WTC11 (cell line): ENCODE results near the gene GLT1D1.

Experiments used
- ESRRA ChIP-seq: sonication (generic); formaldehyde crosslinking; IDR thresholded peaks from 2 replicates; pipeline ENCODE4 v1.8.1; 2022; ENCODE audit warnings: mild to moderate bottlenecking, missing genetic modification reagents, borderline replicate concordance
- MXD4 ChIP-seq: fragments of 250-450 bp; sonication (Bioruptor Pico); IDR thresholded peaks from 2 replicates; pipeline ENCODE4 v1.8.0; 2021; ENCODE audit warnings: mild to moderate bottlenecking, moderate library complexity, borderline replicate concordance
- NFE2L1 ChIP-seq: sonication (generic); formaldehyde crosslinking; IDR thresholded peaks from 2 replicates; pipeline ENCODE4 v1.8.1; 2023; ENCODE audit warnings: missing genetic modification reagents
- NR2C2 ChIP-seq: sonication (generic); formaldehyde crosslinking; IDR thresholded peaks from 2 replicates; pipeline ENCODE4 v1.8.0; 2022; ENCODE audit warnings: mild to moderate bottlenecking, missing genetic modification reagents
- NR3C1 ChIP-seq: sonication (generic); formaldehyde crosslinking; conservative IDR thresholded peaks from 2 replicates; pipeline ENCODE4 v1.8.1; 2023; ENCODE audit warnings: low read depth, mild to moderate bottlenecking, missing genetic modification reagents
- SMAD3 ChIP-seq: sonication (generic); formaldehyde crosslinking; IDR thresholded peaks from 2 replicates; pipeline ENCODE4 v1.8.0; 2022; ENCODE audit warnings: missing genetic modification reagents, mild to moderate bottlenecking, borderline replicate concordance
- SP1 ChIP-seq: sonication (generic); formaldehyde crosslinking; conservative IDR thresholded peaks from 2 replicates; pipeline ENCODE4 v1.8.1; 2022; ENCODE audit warnings: missing genetic modification reagents
- TEAD4 ChIP-seq: sonication (generic); formaldehyde crosslinking; IDR thresholded peaks from 2 replicates; pipeline ENCODE4 v1.8.0; 2022; ENCODE audit warnings: mild to moderate bottlenecking, missing genetic modification reagents
- TP53 ChIP-seq: sonication (generic); formaldehyde crosslinking; IDR thresholded peaks from 2 replicates; pipeline ENCODE4 v1.8.1; 2023; ENCODE audit warnings: mild to moderate bottlenecking, missing genetic modification reagents
- USF2 ChIP-seq: sonication (generic); formaldehyde crosslinking; IDR thresholded peaks from 2 replicates; pipeline ENCODE4 v1.8.1; 2023; ENCODE audit warnings: mild to moderate bottlenecking, missing genetic modification reagents, moderate library complexity
- TF ChIP-seq, protein P1 (sequence below): sonication (generic); formaldehyde crosslinking; IDR thresholded peaks from 2 replicates; pipeline ENCODE4 v1.8.1; 2023; ENCODE audit warnings: mild to moderate bottlenecking, moderate library complexity, missing genetic modification reagents
- TF ChIP-seq, protein P2 (sequence below): fragments of 200-600 bp; IDR thresholded peaks from 2 replicates; pipeline ENCODE4 v1.8.0; 2022; ENCODE audit warnings: antibody characterized with exemption
- TF ChIP-seq, protein P3 (sequence below): fragments of 250-450 bp; sonication (Bioruptor Pico); IDR thresholded peaks from 2 replicates; pipeline ENCODE4 v2.1.2; 2022; ENCODE audit warnings: mild to moderate bottlenecking, moderate library complexity

- TF ChIP-seq, protein P1, sequence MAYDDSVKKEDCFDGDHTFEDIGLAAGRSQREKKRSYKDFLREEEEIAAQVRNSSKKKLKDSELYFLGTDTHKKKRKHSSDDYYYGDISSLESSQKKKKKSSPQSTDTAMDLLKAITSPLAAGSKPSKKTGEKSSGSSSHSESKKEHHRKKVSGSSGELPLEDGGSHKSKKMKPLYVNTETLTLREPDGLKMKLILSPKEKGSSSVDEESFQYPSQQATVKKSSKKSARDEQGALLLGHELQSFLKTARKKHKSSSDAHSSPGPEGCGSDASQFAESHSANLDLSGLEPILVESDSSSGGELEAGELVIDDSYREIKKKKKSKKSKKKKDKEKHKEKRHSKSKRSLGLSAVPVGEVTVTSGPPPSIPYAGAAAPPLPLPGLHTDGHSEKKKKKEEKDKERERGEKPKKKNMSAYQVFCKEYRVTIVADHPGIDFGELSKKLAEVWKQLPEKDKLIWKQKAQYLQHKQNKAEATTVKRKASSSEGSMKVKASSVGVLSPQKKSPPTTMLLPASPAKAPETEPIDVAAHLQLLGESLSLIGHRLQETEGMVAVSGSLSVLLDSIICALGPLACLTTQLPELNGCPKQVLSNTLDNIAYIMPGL (CRISPR knock-in tag), result no peak
- TF ChIP-seq, protein P2, sequence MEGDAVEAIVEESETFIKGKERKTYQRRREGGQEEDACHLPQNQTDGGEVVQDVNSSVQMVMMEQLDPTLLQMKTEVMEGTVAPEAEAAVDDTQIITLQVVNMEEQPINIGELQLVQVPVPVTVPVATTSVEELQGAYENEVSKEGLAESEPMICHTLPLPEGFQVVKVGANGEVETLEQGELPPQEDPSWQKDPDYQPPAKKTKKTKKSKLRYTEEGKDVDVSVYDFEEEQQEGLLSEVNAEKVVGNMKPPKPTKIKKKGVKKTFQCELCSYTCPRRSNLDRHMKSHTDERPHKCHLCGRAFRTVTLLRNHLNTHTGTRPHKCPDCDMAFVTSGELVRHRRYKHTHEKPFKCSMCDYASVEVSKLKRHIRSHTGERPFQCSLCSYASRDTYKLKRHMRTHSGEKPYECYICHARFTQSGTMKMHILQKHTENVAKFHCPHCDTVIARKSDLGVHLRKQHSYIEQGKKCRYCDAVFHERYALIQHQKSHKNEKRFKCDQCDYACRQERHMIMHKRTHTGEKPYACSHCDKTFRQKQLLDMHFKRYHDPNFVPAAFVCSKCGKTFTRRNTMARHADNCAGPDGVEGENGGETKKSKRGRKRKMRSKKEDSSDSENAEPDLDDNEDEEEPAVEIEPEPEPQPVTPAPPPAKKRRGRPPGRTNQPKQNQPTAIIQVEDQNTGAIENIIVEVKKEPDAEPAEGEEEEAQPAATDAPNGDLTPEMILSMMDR, result no peak
- no peak for TF ChIP-seq TEAD4 (CRISPR knock-in tag)
- no peak for TF ChIP-seq MXD4 (CRISPR knock-in tag)
- no peak for TF ChIP-seq NR3C1 (CRISPR knock-in tag)
- TF ChIP-seq TP53 (CRISPR knock-in tag), result no peak
- no peak for TF ChIP-seq USF2 (CRISPR knock-in tag)
- TF ChIP-seq NR2C2 (CRISPR knock-in tag), result no peak
- TF ChIP-seq NFE2L1 (CRISPR knock-in tag), result no peak
- no peak for TF ChIP-seq SMAD3 (CRISPR knock-in tag)
- TF ChIP-seq ESRRA (CRISPR knock-in tag), result no peak
- no peak for TF ChIP-seq SP1 (CRISPR knock-in tag)
- TF ChIP-seq, protein P3, sequence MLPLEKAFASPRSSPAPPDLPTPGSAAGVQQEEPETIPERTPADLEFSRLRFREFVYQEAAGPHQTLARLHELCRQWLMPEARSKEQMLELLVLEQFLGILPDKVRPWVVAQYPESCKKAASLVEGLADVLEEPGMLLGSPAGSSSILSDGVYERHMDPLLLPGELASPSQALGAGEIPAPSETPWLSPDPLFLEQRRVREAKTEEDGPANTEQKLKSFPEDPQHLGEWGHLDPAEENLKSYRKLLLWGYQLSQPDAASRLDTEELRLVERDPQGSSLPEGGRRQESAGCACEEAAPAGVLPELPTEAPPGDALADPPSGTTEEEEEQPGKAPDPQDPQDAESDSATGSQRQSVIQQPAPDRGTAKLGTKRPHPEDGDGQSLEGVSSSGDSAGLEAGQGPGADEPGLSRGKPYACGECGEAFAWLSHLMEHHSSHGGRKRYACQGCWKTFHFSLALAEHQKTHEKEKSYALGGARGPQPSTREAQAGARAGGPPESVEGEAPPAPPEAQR (CRISPR knock-in tag), result no peak
These were observed 53.3 kb downstream of the GLT1D1 start for GRCh38 chr12:128906485-128907137.
